A673 (cell line): Measurements from ENCODE around the gene TTC16. TPM values are rescaled to one million over a fixed set of nuclear protein-coding genes. Genes with fewer than 3 reads are reported as not detected.

ENCODE experiments used
- BruUV-seq: library from RNA; stranded (reverse); fragments of 400-500 nt; replicated peaks from 2 replicates; lab custom pipeline; 2021; lab: Mats Ljungman, UMichigan
- CTCF ChIA-PET: fragments of 300-600 bp; sonication (Branson Sonifier 250); formaldehyde crosslinking; loops from one replicate; lab custom pipeline; 2022; ENCODE audit warnings: antibody characterized with exemption; lab: Charles Lee
- POLR2A ChIA-PET: fragments of 300-600 bp; sonication (Branson Sonifier 250); formaldehyde crosslinking; loops from one replicate; lab custom pipeline; 2022; ENCODE audit warnings: antibody characterized with exemption; ENCODE audit not compliant: low non-redundant PET; lab: Charles Lee
- DNase-seq: peaks from one replicate; pipeline ENCODE4 v3.0.0-alpha.2; 2015; ENCODE audit warnings: low spot score
- H3K27ac ChIP-seq: fragments of 200-600 bp; sonication (generic); 2 replicates; pipeline ENCODE4 v1.5.1; 2016; ENCODE audit warnings: mixed run types, low read depth, mild to moderate bottlenecking, mixed read lengths, antibody characterized with exemption, low read length; ENCODE audit not compliant: poor library complexity, severe bottlenecking
- H3K27me3 ChIP-seq: fragments of 200-600 bp; sonication (generic); replicated peaks from 2 replicates; pipeline ENCODE4 v1.6.1; 2017; ENCODE audit warnings: mixed run types, low read depth, mild to moderate bottlenecking, mixed read lengths, antibody characterized with exemption, low read length; ENCODE audit not compliant: insufficient read depth, poor library complexity
- H3K36me3 ChIP-seq: fragments of 200-600 bp; sonication (generic); 2 replicates; pipeline ENCODE4 v1.6.1; 2016; ENCODE audit warnings: mixed run types, mild to moderate bottlenecking, mixed read lengths, antibody characterized with exemption, low read length; ENCODE audit not compliant: insufficient read depth, poor library complexity, severe bottlenecking
- H3K4me1 ChIP-seq: fragments of 200-600 bp; sonication (generic); 2 replicates; pipeline ENCODE4 v1.6.1; 2017; ENCODE audit warnings: mixed run types, mild to moderate bottlenecking, mixed read lengths, antibody characterized with exemption, low read length; ENCODE audit not compliant: insufficient read depth, poor library complexity, severe bottlenecking
- H3K4me3 ChIP-seq: fragments of 200-600 bp; sonication (generic); 2 replicates; pipeline ENCODE4 v1.5.1; 2016; ENCODE audit warnings: low read depth, mixed run types, mild to moderate bottlenecking, mixed read lengths, low read length; ENCODE audit not compliant: poor library complexity, severe bottlenecking
- H3K9me3 ChIP-seq: fragments of 200-600 bp; sonication (generic); 2 replicates; pipeline ENCODE4 v1.6.1; 2016; ENCODE audit warnings: mixed run types, low read depth, mild to moderate bottlenecking, mixed read lengths, antibody characterized with exemption, low read length; ENCODE audit not compliant: poor library complexity, severe bottlenecking
- EZH2 ChIP-seq: fragments of 200-600 bp; sonication (generic); IDR thresholded peaks from 2 replicates; pipeline ENCODE4 v1.6.1; 2017; ENCODE audit warnings: borderline replicate concordance, low read depth, mild to moderate bottlenecking, mixed read lengths, antibody characterized with exemption, low read length; ENCODE audit not compliant: poor library complexity, severe bottlenecking
- intact Hi-C: fragments of 100-400 bp; cut with micrococcal nuclease; formaldehyde crosslinking; loops from one replicate; pipeline ENCODE4 v1.10.0; 2022; ENCODE audit not compliant: unreplicated experiment
- total RNA-seq: library from RNA; stranded (reverse); gene quantifications from 2 replicates; pipeline ENCODE4 v1.2.3, GENCODE V29; 2021
- TF ChIP-seq, protein P1 (sequence below): fragments of 300-800, 200-600 bp; sonication (generic); conservative IDR thresholded peaks from 2 replicates; pipeline ENCODE4 v1.5.1; 2017; ENCODE audit warnings: low read depth, mild to moderate bottlenecking, antibody characterized with exemption, low read length, moderate library complexity, mixed read lengths

The TTC16 gene
- total RNA-seq, 1 experiment from 2014 or later: not detected

DNA sequence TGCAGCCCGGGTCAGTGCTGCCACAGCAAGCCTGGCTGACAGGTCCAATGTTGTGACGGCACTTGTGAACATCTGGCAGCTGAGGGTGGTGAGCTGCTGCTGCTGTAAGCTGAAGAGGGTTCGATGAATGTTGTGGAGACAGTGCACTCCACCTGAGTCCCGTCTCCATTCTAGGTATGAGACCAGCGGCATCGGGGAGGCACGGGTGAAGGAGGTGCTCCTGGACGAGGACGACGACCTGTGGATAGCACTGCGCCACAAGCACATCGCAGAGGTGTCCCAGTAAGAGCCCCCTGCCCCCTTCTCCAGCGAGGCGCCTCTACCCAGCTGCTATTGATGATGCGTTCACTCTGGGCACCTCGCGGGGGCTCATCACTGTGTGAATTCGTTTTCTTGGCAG is 48.0 kb upstream of the TTC16 start:
- POLR2A ChIA-PET: no interaction called here
- CTCF ChIA-PET: no interaction called here

DNA sequence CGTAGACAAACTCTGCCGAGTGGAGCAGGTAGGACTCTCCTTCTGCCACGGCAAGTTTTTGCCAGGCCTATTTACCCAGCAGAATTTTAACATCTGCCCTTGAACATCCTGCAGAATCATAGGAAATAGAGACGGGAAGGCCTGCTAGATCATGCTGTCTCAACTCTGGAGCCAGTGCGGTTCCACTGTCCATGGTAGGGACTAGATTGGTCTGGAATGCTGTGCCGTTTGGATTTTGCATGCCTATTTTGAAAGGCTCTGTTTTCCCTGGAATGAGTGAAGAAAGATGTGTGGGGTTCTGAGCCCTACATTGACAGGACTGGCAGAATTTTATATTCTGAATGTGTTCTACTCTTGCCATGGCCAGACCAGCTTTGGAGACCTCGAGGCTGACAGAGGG is 42.6 kb upstream of the TTC16 start:
- intact Hi-C loops: no loop called here
- H3K9me3 ChIP-seq: no peaks in the 10 kb centered on the region
- H3K27me3 ChIP-seq: no peaks in the 10 kb centered on the region
- DNase-seq: no peak
- ChIA-PET CTCF (no interaction called here), POLR2A (no interaction called here)
- H3K4me1 ChIP-seq: no peaks in the 10 kb centered on the region
- H3K27ac ChIP-seq: no peak overlapping the region
- no peak overlapping the region for H3K4me3 ChIP-seq
- TF ChIP-seq EZH2: no peak
- TF ChIP-seq, protein P1, sequence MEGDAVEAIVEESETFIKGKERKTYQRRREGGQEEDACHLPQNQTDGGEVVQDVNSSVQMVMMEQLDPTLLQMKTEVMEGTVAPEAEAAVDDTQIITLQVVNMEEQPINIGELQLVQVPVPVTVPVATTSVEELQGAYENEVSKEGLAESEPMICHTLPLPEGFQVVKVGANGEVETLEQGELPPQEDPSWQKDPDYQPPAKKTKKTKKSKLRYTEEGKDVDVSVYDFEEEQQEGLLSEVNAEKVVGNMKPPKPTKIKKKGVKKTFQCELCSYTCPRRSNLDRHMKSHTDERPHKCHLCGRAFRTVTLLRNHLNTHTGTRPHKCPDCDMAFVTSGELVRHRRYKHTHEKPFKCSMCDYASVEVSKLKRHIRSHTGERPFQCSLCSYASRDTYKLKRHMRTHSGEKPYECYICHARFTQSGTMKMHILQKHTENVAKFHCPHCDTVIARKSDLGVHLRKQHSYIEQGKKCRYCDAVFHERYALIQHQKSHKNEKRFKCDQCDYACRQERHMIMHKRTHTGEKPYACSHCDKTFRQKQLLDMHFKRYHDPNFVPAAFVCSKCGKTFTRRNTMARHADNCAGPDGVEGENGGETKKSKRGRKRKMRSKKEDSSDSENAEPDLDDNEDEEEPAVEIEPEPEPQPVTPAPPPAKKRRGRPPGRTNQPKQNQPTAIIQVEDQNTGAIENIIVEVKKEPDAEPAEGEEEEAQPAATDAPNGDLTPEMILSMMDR: no peak
- BruUV-seq: no TSS peak
- no peaks in the 10 kb centered on the region for H3K36me3 ChIP-seq

More for the DNA sequence above, 48.0 kb upstream of the TTC16 start:
- TF ChIP-seq, protein P1: no peak
- TF ChIP-seq EZH2: no peak
- no peaks in the 10 kb centered on the region for H3K36me3 ChIP-seq
- no peak for DNase-seq
- H3K27ac ChIP-seq: no peak overlapping the region
- H3K4me1 ChIP-seq: no peaks in the 10 kb centered on the region
- no peak overlapping the region for H3K4me3 ChIP-seq
- no peaks in the 10 kb centered on the region for H3K9me3 ChIP-seq
- no TSS peak for BruUV-seq
- intact Hi-C loops: no loop called here
- no peaks in the 10 kb centered on the region for H3K27me3 ChIP-seq

DNA sequence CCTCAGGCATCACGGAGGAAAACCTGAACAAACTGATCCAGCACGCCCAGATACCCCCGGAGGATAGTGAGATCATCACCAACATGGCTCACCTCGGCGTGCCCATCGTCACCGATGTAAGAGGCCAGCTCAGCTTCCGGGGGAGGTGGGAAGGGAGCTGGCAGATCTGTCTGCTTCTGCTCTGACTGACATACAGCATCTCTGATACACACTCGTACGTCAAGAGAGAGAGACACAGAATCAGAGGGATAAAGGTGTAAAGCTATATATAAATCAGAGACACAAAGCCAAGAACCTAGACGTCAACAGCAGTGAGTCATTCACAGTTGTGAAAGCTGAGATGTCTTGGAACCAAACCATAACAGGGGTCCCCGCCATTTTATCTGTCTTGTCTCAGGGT is 39.2 kb upstream of the TTC16 start:
- ChIA-PET POLR2A (no interaction called here), CTCF (no interaction called here)
- Histone ChIP-seq H3K4me3 (no peak overlapping the region), H3K27ac (no peak overlapping the region), H3K4me1 (no peaks in the 10 kb centered on the region), H3K27me3 (no peaks in the 10 kb centered on the region), H3K36me3 (no peaks in the 10 kb centered on the region), H3K9me3 (no peaks in the 10 kb centered on the region)
- intact Hi-C loops: no loop called here
- no peak for DNase-seq
- TF ChIP-seq EZH2: no peak
- TF ChIP-seq, protein P1: no peak
- BruUV-seq: no TSS peak
